Fibroblast of skin of right quadriceps (primary cell): ENCODE results near the gene USP17L27.
"Not testable (repeated sequence)": the region's sequence is repeated elsewhere in the genome, so short reads cannot be mapped to it uniquely, and the experiment has no call there.

Experiments
- DNase-seq: peaks from one replicate; pipeline ENCODE4 v3.0.0-alpha.2; 2013

The USP17L27 gene

GRCh38 chr4:9343848-9344247, at the start of gene USP17L27:
Gene USP17L27 (plus strand): TSS chr4:9344148. CDS start chr4:9344148, 0 bp downstream.
- not testable (repeated sequence) for DNase-seq

- DNase-seq: not testable (repeated sequence)
Measured at GRCh38 chr4:9324191-9324590, 19.8 kb upstream of the USP17L27 start.

GRCh38 chr4:9324865-9325264, 19.1 kb upstream of the USP17L27 start, which contains the start of gene USP17L24:
Gene USP17L24 (plus strand): TSS chr4:9325165. CDS start chr4:9325165, 0 bp downstream.
- DNase-seq: not testable (repeated sequence)

- DNase-seq: not testable (repeated sequence)
Measured at GRCh38 chr4:9329611-9330010, 14.3 kb upstream of the USP17L27 start, which contains the start of gene USP17L25. Gene USP17L25 (plus strand): TSS chr4:9329911. CDS start chr4:9329911, 0 bp downstream.

- DNase-seq: not testable (repeated sequence)
Measured at GRCh38 chr4:9334358-9334757, 9.6 kb upstream of the USP17L27 start, which contains the start of gene USP17L26. Gene USP17L26 (plus strand): TSS chr4:9334658. CDS start chr4:9334658, 0 bp downstream.

GRCh38 chr4:9339103-9339502, 4.8 kb upstream of the USP17L27 start, which contains the start of gene USP17L5:
Gene USP17L5 (plus strand): TSS chr4:9339403. CDS start chr4:9339403, 0 bp downstream.
- not testable (repeated sequence) for DNase-seq

GRCh38 chr4:9348593-9348992, 4.6 kb downstream of the USP17L27 start, which contains the start of gene USP17L28:
Gene USP17L28 (plus strand): TSS chr4:9348893. CDS start chr4:9348893, 0 bp downstream.
- DNase-seq: not testable (repeated sequence)

- DNase-seq: not testable (repeated sequence)
Measured at GRCh38 chr4:9350866-9351265, 6.9 kb downstream of the USP17L27 start.

- DNase-seq: not testable (repeated sequence)
Measured at GRCh38 chr4:9353338-9353737, 9.4 kb downstream of the USP17L27 start, which contains the start of gene USP17L29. Gene USP17L29 (plus strand): TSS chr4:9353638. CDS start chr4:9353638, 0 bp downstream.

- DNase-seq: not testable (repeated sequence)
Measured at GRCh38 chr4:9362829-9363228, 18.9 kb downstream of the USP17L27 start, which contains the start of gene USP17L30. Gene USP17L30 (plus strand): TSS chr4:9363129. CDS start chr4:9363129, 0 bp downstream.

GRCh38 chr4:9379881-9380280, 35.9 kb downstream of the USP17L27 start:
- DNase-seq: not testable (repeated sequence)

- not testable (repeated sequence) for DNase-seq
Measured at GRCh38 chr4:9381012-9381534, 37.1 kb downstream of the USP17L27 start.

GRCh38 chr4:9384126-9384525, 40.2 kb downstream of the USP17L27 start:
- DNase-seq: no peak

- not testable (repeated sequence) for DNase-seq
Measured at GRCh38 chr4:9389001-9389400, 45.1 kb downstream of the USP17L27 start.
